Thyroid gland (tissue), 4 donors: ENCODE measurements around the gene DNAJC13.

Experiments
- POLR2A ChIP-seq, 2 donors: fragments of 450-650 bp; IDR thresholded peaks; one replicate each; pipeline ENCODE4 v1.6.1; 2017; ENCODE audit warnings: antibody characterized with exemption in 2 of 2, mild to moderate bottlenecking in 2 of 2, moderate library complexity in 1 of 2
- TF ChIP-seq, protein P1 (sequence below), 6 experiments: fragments of 200-600 bp in 3 of 6; fragments of 450-650 bp in 3 of 6; sonication (generic) in 3 of 6; IDR thresholded peaks; one replicate each; pipeline ENCODE4 v1.5.1; 2016 to 2019; ENCODE audit warnings: antibody characterized with exemption in 6 of 6, mild to moderate bottlenecking in 2 of 6, inconsistent platforms in 1 of 6, moderate library complexity in 1 of 6

DNA sequence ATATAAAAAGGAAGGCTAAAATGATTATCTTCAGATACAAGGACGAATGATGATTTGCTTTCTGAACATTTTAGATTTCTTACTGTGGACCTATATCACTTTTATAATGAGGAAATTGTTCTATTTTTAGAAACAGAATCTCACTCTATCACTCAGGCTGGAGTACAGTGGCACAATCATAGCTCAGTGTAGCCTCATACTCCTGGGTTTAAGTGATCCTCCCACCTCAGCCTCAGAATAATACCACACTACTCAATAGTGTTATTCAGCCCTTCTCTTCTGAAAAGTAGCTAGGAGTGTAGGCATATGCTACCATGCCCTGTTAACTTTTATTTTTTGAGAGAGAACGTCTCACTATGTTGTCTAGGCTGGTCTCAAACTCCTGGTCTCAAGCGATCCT lies 15.8 kb downstream of the DNAJC13 start:
- TF ChIP-seq, protein P1, sequence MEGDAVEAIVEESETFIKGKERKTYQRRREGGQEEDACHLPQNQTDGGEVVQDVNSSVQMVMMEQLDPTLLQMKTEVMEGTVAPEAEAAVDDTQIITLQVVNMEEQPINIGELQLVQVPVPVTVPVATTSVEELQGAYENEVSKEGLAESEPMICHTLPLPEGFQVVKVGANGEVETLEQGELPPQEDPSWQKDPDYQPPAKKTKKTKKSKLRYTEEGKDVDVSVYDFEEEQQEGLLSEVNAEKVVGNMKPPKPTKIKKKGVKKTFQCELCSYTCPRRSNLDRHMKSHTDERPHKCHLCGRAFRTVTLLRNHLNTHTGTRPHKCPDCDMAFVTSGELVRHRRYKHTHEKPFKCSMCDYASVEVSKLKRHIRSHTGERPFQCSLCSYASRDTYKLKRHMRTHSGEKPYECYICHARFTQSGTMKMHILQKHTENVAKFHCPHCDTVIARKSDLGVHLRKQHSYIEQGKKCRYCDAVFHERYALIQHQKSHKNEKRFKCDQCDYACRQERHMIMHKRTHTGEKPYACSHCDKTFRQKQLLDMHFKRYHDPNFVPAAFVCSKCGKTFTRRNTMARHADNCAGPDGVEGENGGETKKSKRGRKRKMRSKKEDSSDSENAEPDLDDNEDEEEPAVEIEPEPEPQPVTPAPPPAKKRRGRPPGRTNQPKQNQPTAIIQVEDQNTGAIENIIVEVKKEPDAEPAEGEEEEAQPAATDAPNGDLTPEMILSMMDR (IDR thresholded peaks at IDR 0.05) = no peak
- TF ChIP-seq POLR2A (IDR thresholded peaks at IDR 0.05) = no peak
